Midbrain (tissue), 1 donor: ENCODE measurements around the gene ARID4B.
A peak's percentile ranks its signal among the peaks of the same experiment; 100 is the strongest.
"Not testable (repeated sequence)": the region's sequence is repeated elsewhere in the genome, so short reads cannot be mapped to it uniquely, and the experiment has no call there.

Source experiments
- DNase-seq: peaks from one replicate; lab custom pipeline; 2025; lab: John Stamatoyannopoulos, UW

The ARID4B gene

GRCh38 chr1:235328271-235329138 is 526 bp upstream of the ARID4B start, which contains the start of gene GGPS1:
Gene GGPS1, plus strand, starts transcription at chr1:235328570. Its CDS starts 6,695 bp downstream, at chr1:235335265.
- peak; percentile 100 for DNase-seq

- DNase-seq: no peak
Measured at GRCh38 chr1:235326719-235327558, 1.0 kb downstream of the ARID4B start.

- DNase-seq: no peak
Measured at GRCh38 chr1:235325854-235326253, 2.1 kb downstream of the ARID4B start.

DNA sequence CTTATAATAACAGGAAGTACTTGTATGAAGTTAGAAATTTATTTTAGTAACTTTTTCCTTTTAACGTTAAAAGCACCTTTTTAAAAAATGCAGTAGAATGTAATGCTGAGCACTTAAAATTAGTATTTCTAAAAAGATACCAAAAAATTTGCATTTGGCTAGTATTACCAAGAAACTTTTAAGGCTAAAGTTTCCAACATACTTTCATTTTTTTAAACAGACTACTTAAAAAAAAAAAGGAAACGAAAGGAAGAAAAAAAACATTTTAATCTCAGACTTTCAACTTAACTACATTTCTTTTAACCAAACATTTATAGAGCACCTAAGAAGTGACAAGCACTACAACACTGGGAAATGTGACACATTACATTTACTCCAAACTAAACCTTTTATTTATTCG is 2.8 kb downstream of the ARID4B start:
- DNase-seq: no peak

DNA sequence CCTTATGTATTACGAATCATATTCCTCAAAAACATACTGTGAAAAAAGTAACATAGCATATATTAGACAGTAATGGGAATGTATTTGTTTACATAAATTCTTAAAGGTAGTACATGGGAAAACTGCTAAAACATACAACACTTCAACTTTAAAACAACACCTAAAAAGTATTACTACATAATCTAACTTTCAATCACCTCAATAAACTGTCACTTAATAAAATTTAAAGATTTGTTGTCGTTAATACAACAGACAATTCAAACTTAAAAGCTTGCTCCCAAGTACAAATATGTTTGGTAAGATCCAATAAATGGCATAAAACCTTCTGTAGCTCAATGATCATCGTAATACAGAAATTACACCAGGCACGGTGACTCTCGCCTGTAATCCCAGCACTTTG is 3.7 kb downstream of the ARID4B start:
- no peak for DNase-seq

DNA sequence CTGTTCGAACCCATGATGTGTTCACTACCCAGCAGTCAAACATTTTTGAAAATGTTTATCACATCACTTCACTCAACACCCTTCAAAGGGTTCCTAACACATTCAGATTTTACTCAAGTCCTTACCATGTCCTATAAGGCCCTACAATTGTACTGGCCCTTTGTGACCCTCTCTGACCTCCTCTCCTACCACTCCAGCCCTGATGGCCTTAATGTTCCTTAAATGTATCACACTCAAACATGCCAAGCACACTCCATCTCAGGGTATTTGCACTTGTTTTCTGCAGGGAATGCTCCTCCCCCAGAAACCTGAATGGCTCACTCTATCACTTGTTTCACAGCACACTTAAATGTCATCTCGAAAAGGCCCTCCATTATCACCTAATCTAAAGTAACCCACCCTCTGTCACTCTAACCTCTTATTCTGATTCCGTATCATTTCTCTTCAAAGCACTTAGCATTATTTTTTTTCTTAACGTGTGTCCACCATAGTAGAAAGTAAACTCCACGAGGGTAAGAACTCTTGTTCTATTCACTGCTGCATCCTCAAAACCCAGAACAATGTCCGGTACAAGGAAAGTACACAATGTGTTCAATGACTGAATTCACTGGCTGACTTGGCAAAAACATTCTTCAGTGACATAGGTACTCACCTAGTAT is 7.3 kb downstream of the ARID4B start:
- DNase-seq: no peak

DNA sequence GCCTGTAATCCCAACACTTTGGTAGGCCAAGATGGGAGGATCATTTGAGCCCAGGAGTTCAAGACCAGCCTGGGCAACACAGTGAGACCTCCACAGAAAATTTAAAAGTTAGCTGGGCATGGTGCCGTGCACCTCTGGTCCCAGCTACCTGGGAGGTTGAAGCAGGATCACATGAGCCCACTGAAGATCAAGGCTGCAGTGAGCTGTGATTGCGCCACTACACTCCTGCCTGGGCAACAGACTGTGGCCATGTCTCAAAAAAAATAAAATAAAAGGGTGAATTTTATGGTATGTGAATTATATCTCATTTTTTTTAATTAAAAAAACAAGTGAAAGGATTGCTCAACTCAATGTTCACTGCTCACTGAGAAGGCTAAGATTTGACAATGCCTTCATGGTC is 8.7 kb downstream of the ARID4B start:
- DNase-seq: no peak

DNA sequence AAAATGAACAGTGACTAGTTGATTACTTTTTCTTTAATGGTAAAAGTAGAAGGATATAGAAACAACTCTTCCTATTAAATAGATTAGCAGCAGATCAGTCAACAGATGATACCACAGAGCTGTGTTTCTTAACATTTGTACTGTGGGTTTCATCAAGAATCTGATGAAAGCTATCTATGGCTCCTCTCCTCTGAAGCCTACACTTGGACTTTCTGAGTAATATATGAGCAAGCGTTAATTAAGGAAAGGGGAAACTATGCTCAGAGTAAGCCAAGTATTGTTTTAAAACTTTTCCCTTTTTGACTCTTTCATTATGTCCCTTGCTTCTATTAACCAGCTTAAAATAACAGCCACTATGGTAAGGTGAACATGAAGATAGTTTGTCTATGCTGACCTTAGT is 10.8 kb downstream of the ARID4B start:
- no peak for DNase-seq

DNA sequence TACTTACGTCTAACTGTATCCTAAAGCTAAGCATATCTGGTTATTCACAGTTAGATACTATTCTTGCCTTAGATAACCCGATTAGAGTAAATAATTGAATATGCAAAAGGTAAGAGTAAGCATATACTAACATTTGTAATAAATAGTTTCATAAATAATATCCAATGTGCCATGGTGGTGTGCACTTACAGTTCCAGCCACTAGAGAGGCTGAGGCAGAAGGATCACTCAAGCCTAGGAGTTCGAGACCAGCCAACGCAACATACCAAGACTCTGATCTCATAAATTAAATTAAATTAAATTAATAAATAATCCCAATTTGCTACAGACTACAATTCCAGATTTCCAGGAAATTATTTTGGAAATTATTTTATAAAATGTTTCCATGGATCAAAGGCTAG is 12.2 kb downstream of the ARID4B start:
- no peak for DNase-seq

DNA sequence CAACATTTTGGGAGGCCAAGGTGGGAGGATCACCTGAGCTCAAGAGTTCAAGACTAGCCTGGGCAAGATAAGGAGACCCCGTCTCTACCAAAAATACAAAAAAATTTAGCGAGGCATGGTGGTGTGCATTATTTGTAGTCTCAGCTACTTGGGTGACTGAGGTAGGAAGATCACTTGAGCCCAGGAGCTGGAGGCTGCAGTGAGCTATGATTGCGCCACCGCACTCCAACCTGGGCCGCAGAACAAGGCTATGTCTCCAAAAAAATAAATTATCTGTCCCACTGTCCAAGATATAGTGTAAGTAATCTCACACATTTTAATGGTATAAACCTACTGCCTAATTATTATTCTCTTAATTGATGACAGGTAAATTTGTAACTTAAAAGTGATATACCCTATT is 12.8 kb downstream of the ARID4B start:
- DNase-seq: no peak

- DNase-seq: no peak
Measured at GRCh38 chr1:235313931-235314678, 13.9 kb downstream of the ARID4B start.

DNA sequence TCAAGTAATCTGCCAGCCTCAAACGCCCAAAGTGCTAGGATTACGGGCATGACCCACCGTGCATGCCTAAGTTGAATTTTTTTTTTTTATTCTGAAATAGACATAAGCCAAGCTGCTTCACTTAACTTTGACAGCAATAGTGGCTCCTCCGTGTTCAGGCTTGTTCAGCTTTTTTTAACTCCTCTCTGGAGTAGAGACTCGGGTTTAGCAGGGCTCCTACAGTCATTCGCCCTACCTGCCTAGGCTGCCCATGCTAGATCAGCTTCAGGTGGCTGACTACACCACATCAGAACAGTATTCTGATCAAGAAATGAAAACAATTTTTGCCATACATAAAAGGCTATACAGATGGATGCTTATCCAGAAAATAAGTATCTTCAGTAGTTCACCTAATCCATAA is 14.7 kb downstream of the ARID4B start:
- DNase-seq: no peak

- DNase-seq: not testable (repeated sequence)
Measured at GRCh38 chr1:235309206-235309605, 18.8 kb downstream of the ARID4B start.

DNA sequence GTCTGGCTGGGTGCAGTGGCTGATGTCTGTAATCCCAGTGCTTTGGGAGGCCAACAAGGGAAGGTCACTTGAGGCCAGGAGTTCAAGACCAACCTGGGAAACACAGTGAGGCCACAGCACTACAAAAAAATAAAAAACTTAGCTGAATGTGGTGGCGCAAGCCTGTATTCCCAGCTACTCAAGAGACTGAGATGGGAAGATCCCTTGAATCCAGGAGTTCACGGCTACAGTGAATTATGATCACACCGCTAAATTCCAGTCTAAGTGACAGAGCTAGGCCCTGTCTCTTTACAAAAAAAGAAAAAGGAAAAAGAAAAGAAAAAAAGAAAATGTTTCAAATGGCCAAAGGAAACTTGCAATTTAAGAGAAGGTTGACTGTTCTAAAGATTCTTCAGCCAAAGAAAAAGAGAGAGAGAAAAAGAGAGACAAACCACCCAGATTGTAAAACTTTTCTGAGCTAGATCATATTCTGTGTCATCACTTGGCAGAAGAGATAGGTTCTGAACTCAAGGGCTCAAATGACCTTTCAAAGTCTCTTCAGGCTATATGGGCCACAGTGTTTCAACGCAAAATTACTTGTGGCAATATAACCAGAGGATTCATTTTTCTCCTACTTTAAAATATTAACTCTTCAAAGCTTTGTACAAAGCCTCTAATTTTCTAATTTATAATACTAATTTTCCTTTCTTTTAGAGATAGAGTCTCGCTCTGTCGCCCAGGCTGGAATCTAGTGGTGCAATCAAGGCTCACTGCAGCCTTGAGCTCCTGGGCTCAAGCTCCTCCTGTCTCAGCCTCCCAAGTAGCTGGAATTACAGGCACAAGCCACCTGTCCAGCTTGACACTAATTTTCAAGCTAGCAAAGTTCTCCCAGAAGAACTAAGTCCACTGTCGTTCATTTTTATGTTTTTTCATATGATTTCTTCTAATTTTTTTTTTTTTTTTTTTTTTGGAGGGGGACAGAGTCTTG is 20.5 kb downstream of the ARID4B start:
- no peak for DNase-seq

DNA sequence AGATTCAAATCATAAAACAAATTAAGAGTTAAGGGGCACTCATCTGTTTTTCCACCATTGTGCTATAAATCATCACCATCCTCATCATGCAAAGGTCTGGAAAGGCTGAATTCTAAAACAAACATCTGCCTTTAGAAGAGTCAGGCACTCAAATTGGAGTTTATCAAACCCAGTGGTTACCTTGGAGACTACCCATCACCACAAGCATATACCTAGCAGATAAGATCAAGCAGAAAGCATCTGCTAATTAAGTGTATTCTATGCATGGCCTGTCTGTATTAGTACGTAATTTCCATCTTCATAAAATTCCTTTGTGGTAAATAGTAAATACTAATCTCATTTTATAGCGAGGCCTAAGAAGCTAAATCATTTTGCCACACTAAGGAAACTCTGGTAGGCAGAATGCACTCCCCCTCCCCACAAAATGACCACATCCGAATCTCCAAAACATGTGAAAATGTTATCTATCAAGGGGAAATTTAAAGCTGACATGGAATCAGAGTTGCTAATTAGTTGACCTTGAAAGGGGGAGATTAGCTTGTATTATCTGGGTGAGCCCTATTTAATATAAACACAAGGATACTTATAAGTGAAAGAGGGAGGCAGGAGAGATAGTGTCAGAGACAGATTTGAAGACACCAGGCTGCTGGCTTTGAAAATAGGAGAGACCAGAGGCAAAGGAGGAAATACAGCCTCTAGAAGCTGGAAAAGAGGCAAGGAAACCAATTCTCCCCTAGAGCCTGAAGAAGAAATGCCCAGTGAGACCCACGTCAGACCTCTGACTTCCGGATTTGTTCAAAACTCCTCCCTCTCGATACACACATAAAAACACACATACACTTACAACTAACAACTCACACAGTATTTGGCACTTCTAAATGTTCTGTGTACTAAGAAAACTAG is 23.2 kb downstream of the ARID4B start:
- DNase-seq: no peak

DNA sequence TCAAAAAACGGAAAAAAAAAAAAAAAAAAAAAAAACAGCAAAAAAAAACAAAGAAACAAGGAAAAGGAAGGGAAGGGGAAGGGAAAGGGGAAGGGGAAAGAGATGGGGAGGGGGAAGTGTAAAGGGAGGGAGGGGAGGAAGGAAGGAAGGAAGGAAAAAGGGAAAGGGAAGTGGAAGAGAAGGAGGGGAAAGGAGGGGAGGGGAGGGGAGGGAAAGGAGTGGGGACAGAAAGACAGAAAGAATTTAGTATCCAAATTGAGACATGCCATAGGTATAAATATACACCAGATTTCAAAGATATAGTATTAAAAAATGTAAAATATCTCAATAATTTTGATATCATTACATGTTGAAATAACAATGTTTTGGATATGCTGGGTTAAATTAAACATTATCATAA is 25.8 kb downstream of the ARID4B start:
- DNase-seq: no peak

DNA sequence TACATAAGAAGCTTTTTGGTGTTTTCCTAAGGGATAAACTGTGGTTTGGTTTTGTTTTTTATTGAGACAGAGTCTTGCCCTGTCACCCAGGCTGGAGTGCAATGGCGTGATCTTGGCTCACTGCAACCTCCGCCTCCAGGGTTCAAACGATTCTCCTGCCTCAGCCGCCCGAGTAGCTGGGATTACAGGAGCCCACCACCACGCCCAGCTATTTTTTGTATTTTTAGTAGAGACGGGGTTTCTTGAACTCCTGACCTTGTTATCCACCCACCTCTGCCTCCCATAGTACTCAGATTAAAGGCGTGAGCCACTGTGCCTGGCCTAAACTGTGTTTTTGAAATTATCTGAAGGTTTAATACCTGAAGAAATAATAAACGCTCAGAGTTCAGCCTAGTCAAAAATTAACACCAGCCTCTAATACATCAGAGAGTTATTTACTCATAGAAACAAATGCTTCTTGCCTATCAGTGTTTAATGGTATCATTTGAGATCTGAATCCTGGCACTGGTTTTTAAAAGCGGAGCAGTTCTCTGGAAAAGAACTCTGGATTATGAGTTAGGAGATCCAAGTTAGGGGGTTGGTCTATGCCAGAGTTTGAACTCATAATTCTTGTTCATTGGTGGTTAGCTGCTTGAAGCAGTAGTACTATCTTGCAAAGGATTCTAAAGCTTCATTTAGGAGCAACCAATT is 28.7 kb downstream of the ARID4B start:
- DNase-seq: no peak

DNA sequence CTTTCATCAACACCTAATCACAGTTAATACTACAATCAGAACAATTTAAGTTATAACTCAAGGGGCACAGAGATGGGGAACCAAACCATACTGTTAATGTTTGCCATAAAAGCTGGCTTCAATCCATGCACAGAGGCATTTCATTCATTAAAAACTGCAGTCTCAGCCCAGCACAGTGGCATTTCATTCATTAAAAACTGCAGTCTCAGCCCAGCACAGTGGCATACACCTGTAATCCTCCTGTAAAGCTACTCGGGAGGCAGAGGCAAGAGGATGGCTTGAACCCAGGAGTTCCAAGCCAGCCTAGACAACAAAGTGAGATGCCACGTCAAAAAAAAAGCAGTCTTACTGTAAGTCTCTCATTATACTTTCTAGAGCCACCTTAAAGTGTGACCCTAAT is 29.2 kb downstream of the ARID4B start:
- no peak for DNase-seq

DNA sequence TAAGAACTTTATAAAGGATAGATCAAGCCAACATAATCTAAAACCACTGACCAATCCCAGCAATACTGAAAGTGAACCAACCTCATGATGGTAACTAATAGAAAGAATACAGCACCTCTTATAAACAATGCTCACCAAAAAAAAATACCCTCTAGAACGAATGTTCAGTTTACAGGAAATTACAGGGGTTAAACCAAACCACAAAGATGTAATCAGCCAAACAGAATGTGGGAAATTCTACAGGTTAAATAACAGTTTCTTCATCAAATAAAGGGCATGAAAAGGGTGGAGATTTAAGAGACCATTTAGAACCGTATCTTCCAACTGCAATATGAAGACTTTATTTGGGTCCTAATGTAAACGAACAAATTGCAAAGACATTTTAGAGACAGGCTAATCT is 30.4 kb downstream of the ARID4B start:
- no peak for DNase-seq
